Measurements from ENCODE around the gene ROR2. TPM values are rescaled to one million over a fixed set of nuclear protein-coding genes. Genes with fewer than 3 reads are reported as not detected.
A peak's percentile ranks its signal among the peaks of the same experiment; 100 is the strongest.

The ROR2 gene
- total RNA-seq, 1 donor from 2014 or later, result 14.9 TPM

DNA sequence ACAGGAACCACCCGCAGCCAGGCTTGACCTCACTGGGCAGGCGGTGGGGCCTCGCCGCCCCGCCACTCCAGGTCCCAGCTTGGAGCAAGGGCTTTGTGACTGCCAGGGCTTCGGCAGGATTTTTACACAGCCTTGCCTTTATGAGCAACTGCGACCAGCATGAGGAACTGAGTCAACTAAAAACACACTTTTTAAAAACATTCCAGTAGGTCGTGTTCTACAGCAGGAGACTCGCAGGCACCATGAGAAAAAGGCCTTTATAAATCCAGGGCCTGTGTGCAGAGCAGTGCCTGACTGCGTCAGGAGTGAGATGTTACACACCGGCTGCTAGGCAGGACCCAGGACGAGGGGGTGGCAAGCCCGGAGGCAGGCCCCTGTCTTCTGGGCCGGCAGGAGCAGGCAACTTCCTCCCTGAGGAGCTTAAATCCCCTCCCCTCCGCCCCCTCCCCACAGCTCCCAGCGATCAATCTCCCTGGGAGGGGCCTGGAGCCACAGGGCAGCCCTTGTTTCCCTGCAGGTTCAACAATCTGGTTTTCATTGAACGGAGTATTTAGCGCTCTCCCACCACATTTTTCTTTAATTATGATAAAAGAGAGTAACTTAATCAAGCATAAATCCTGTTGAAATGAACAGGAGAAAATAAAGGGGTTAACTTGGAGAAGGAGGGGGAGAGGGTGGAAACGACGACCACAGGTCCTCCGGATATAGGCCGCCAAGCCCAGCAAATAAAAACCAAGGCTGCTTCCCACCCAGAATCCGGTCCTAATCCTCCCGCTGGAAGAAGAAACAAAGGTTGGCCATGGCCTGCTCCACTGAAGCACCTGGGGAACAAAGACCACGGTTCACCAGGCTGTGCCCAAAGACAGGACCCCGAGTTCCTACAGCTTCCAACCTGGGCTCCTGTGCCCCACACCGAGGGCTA is 92.5 kb downstream of the ROR2 start:
- TF ChIP-seq, protein P1, sequence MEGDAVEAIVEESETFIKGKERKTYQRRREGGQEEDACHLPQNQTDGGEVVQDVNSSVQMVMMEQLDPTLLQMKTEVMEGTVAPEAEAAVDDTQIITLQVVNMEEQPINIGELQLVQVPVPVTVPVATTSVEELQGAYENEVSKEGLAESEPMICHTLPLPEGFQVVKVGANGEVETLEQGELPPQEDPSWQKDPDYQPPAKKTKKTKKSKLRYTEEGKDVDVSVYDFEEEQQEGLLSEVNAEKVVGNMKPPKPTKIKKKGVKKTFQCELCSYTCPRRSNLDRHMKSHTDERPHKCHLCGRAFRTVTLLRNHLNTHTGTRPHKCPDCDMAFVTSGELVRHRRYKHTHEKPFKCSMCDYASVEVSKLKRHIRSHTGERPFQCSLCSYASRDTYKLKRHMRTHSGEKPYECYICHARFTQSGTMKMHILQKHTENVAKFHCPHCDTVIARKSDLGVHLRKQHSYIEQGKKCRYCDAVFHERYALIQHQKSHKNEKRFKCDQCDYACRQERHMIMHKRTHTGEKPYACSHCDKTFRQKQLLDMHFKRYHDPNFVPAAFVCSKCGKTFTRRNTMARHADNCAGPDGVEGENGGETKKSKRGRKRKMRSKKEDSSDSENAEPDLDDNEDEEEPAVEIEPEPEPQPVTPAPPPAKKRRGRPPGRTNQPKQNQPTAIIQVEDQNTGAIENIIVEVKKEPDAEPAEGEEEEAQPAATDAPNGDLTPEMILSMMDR (conservative IDR thresholded peaks at IDR 0.05), result no peak
- H3K9me3 Mint-ChIP-seq, result peaks cover 5% of the 10 kb centered on the region
- H3K27me3 Mint-ChIP-seq (ENCODE audit: low read depth), result no peaks in the 10 kb centered on the region
- peak overlapping the region; percentile 94 for H3K27ac Mint-ChIP-seq (ENCODE audit: unreplicated experiment)
- H3K36me3 Mint-ChIP-seq (ENCODE audit: low read depth), result peaks cover 9% of the 10 kb centered on the region
- H3K4me3 Mint-ChIP-seq, result peak overlapping the region; percentile 38
- peak; percentile 42 for DNase-seq (ENCODE audit: low read depth, low spot score)
- H3K4me1 Mint-ChIP-seq, result peaks cover 59% of the 10 kb centered on the region

DNA sequence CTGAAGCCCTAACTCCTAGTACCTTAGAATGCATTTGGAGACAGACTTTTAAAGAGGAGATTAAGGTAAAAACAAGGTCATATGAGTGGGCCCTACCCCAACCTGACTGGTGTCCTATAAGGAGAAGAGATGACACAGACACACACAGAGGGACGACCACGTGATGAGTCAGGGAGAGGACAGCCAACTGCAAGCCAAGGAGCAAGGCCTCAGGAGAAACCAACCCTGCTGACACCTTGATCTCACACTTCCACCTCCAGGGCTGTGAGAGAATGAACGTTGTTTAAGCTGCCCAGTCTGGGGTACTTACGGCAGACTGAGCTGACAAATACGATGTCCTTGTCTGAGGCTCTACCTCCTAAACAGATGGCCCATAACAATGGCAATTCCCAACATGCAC is 93.6 kb downstream of the ROR2 start:
- peaks cover 8% of the 10 kb centered on the region for H3K36me3 Mint-ChIP-seq (ENCODE audit: low read depth)
- TF ChIP-seq, protein P1 (conservative IDR thresholded peaks at IDR 0.05), result no peak
- H3K27me3 Mint-ChIP-seq (ENCODE audit: low read depth), result no peaks in the 10 kb centered on the region
- H3K4me1 Mint-ChIP-seq, result peaks cover 61% of the 10 kb centered on the region
- H3K9me3 Mint-ChIP-seq, result peaks cover 4% of the 10 kb centered on the region
- H3K4me3 Mint-ChIP-seq, result peak overlapping the region; percentile 38
- DNase-seq (ENCODE audit: low read depth, low spot score), result no peak
- no peak overlapping the region for H3K27ac Mint-ChIP-seq (ENCODE audit: unreplicated experiment)

DNA sequence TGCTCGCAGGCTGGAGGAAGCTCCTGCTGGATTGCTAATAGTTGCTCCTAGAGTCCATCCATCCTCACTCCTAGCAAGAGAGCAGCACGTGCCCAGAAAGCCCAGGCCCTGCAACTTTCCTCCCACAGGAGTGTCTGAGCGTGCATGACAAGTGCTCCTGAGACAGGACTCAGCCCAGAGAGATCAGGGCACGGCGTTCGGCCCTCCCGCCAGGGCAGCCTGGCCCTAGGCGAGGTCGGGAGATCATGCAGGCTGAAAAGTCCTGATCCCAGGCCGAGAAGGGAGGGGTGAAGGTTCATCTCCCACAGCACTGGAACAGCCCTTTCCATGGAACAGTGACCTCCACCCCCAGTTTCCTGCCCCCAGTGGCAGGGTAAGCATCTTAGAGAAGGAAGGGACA is 94.8 kb downstream of the ROR2 start:
- DNase-seq (ENCODE audit: low read depth, low spot score), result no peak
- Mint-ChIP-seq H3K4me3 (peak overlapping the region; percentile 54), H3K27me3 (ENCODE audit: low read depth) (no peaks in the 10 kb centered on the region), H3K36me3 (ENCODE audit: low read depth) (peaks cover 6% of the 10 kb centered on the region), H3K27ac (ENCODE audit: unreplicated experiment) (peak overlapping the region; percentile 58), H3K4me1 (peaks cover 58% of the 10 kb centered on the region), H3K9me3 (peaks cover under 1% of the 10 kb centered on the region)
- TF ChIP-seq, protein P1 (conservative IDR thresholded peaks at IDR 0.05), result no peak

DNA sequence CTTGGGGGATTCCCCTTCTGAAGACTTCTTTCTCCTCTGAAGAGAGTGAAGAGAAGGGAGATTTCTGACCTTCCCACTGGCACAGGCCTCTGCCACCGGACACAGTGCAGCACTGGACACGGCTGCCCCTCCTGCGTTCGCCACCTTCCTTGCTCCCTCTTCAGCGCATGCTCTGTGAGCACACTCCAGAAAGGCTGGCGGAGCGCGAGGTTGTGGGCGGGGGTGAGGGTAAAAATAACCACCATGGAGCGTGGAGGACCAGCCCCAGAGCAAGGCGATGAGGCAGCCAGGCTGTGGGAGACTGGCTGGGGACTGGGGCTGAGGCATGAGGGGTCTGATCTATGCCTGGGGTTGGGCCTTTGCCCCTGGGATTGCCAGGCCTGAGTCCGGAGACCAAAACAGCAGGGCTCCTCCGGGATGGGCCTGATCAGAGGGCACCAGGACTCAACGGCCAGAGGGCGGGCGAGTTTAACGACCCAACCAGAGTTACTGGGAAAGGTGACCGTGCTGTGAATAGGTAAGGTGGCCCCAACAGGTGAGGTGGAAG is 97.2 kb downstream of the ROR2 start:
- no peak overlapping the region for H3K4me3 Mint-ChIP-seq
- no peaks in the 10 kb centered on the region for H3K9me3 Mint-ChIP-seq
- H3K27ac Mint-ChIP-seq (ENCODE audit: unreplicated experiment), result peak overlapping the region; percentile 43
- H3K27me3 Mint-ChIP-seq (ENCODE audit: low read depth), result no peaks in the 10 kb centered on the region
- H3K36me3 Mint-ChIP-seq (ENCODE audit: low read depth), result no peaks in the 10 kb centered on the region
- DNase-seq (ENCODE audit: low read depth, low spot score), result no peak
- peaks cover 55% of the 10 kb centered on the region for H3K4me1 Mint-ChIP-seq
- TF ChIP-seq, protein P1 (conservative IDR thresholded peaks at IDR 0.05), result no peak

DNA sequence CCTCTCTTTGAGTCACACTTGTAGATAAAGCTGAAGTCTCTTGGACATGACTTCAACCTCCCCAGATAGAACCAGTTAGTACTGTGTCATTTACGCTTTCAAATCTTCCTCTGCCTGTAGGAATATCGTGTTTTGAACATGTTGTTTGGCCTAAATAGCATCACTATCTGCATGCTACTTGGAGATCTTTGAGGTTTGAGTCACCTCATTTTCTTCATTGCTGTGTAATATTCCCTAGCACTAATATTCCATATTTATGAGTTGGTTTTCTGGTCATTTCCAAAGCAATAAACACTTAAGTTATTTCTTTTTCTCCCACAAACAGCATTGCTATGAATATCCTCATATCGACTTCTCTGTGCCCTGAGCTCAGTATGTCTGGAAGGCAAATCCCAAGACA is 100.3 kb downstream of the ROR2 start:
- no peaks in the 10 kb centered on the region for H3K9me3 Mint-ChIP-seq
- TF ChIP-seq, protein P1 (conservative IDR thresholded peaks at IDR 0.05), result no peak
- H3K4me3 Mint-ChIP-seq, result no peak overlapping the region
- H3K4me1 Mint-ChIP-seq, result peaks cover 47% of the 10 kb centered on the region
- no peaks in the 10 kb centered on the region for H3K36me3 Mint-ChIP-seq (ENCODE audit: low read depth)
- H3K27me3 Mint-ChIP-seq (ENCODE audit: low read depth), result no peaks in the 10 kb centered on the region
- DNase-seq (ENCODE audit: low read depth, low spot score), result no peak
- H3K27ac Mint-ChIP-seq (ENCODE audit: unreplicated experiment), result no peak overlapping the region

Data from neural crest cell (in vitro differentiated cells).